Effector CD8-positive, alpha-beta T cell (primary cell): ENCODE measurements around the gene PLN.

ENCODE experiments used
- DNase-seq: peaks from one replicate; lab custom pipeline; 2025; lab: John Stamatoyannopoulos, UW

The PLN gene

GRCh38 chr6:118579786-118580185, 31.7 kb downstream of the PLN start:
- no peak for DNase-seq

- no peak for DNase-seq
Measured at GRCh38 chr6:118580585-118581419, 32.7 kb downstream of the PLN start.

GRCh38 chr6:118581489-118581959, 33.4 kb downstream of the PLN start:
- no peak for DNase-seq

GRCh38 chr6:118584911-118585310, 36.8 kb downstream of the PLN start:
- no peak for DNase-seq

- no peak for DNase-seq
Measured at GRCh38 chr6:118586746-118587485, 38.8 kb downstream of the PLN start.

- no peak for DNase-seq
Measured at GRCh38 chr6:118588626-118589025, 40.5 kb downstream of the PLN start.

GRCh38 chr6:118589186-118589585, 41.1 kb downstream of the PLN start:
- no peak for DNase-seq

- DNase-seq: no peak
Measured at GRCh38 chr6:118589649-118590365, 41.7 kb downstream of the PLN start.

GRCh38 chr6:118591897-118592296, 43.8 kb downstream of the PLN start:
- no peak for DNase-seq

- DNase-seq: no peak
Measured at GRCh38 chr6:118594877-118595276, 46.8 kb downstream of the PLN start.

GRCh38 chr6:118596774-118597320, 48.8 kb downstream of the PLN start:
- DNase-seq: no peak

GRCh38 chr6:118597636-118598035, 49.5 kb downstream of the PLN start:
- DNase-seq: no peak

GRCh38 chr6:118598324-118598723, 50.2 kb downstream of the PLN start:
- DNase-seq: no peak

GRCh38 chr6:118602300-118602699, 54.2 kb downstream of the PLN start:
- no peak for DNase-seq

- no peak for DNase-seq
Measured at GRCh38 chr6:118603372-118603771, 55.3 kb downstream of the PLN start.

- DNase-seq: no peak
Measured at GRCh38 chr6:118606268-118606667, 58.2 kb downstream of the PLN start.

GRCh38 chr6:118606858-118607257, 58.8 kb downstream of the PLN start:
- no peak for DNase-seq
